ENCODE measurements around the gene GTPBP1.

The GTPBP1 gene

DNA sequence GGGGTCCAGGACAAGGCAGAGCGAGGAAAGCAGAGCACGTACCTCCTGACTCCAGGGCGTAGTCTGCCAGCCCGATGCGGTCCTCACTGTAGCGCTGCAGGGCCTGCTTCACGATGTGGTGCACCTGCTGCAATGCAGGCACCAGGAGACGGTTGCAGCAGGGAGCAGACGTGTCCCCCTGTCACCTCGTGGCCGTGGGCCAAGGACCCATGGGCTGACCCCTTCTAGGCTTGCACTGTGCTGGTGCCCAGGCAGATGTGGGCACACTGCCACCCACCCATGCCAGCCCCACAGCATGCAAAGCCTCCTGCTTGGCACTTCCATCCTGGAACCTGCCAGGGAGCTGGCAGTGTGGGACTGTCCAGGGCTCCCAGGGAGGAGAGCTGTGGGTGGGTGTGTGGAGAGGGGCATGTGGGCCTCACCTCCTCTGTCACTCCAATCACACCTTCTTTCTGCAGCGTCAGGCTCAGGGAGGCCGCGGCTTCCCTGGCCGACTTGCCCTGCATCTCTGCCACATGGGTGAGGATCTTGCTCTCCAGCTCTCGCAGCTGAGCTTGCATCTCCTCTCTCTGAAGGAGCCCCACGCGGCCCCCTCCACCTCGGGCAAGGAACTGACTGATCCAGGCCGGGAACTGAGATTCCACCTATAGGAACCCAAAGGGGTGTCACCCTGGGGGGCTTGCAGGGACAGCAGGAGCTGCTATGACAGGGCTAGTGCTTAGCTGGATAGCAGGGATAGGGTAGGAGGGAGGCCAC is 33.7 kb downstream of the GTPBP1 start:
- no peak for DNase-seq (ENCODE audit: extremely low read depth in 1 of 2, low read depth in 1 of 2)

DNA sequence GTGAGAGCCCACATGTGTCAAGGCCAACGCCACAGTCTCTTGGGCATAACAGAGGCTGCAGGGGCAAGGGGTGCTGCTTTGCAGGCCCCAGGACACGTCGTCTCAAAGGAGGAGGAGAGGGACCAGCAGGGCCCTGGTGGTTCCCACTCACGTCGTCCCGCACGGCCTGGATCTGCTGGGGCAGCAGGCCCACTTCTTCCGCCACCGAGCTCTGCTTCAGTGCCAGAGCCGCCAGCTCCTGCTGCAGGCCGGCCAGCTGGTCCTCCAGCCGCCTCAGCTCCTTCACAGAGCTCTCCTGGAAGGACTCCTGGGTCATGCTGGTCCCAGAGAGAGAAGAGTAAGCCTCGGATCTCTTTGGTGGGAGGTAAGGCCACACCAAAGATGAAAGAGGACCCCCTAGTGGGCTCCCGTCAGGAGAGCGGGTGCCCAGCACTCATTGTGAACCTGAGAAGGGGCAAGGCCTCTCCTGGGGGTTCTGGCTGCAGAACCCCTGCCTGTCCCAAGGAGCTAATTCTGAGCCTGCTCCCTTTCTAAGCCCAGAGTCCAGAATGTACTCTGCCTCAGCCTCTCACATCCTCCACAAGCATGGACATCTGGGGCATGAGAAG is 34.5 kb downstream of the GTPBP1 start:
- DNase-seq (ENCODE audit: extremely low read depth in 1 of 2, low read depth in 1 of 2) = no peak

DNA sequence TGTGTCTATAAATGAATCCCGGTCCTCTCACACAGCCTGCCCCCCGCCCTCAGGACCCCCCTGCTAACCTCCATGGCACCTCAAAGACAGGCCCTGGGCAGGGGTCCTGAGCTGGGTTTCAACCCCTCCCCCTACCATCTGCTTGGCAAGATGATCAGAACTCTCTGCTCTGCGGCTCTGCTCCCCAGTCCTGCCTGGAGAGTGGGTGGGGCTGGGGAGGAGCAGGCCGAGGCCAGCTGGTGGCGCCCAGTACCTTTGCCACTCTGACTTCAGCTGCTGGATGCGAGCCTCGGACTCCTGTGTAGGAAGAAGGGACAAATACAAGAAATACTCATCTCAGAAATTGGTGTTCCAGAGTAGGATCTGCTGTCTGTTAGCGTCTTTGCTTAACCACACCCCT is 35.0 kb downstream of the GTPBP1 start:
- no peak for DNase-seq (ENCODE audit: extremely low read depth in 1 of 2, low read depth in 1 of 2)

DNA sequence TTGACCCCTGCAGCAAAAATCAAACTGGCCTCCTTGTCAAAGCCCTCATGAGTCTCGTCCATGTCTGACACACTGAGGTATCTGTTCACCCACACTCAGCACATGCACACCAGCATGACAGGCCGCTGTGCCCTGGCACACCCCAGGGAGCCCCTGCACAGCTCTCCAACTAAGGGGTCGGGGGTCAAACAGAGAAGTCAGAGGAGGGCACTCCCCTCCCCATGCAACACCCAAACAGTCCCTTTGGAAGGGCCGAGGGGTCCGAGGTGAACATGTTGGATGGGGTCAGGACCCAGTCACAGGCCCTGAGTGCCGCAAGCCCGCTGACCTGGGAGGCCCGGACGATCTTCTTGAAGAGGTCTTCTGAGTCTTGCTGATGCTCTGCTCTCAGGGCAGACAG is 35.4 kb downstream of the GTPBP1 start:
- DNase-seq (ENCODE audit: extremely low read depth in 1 of 2, low read depth in 1 of 2) = no peak

DNA sequence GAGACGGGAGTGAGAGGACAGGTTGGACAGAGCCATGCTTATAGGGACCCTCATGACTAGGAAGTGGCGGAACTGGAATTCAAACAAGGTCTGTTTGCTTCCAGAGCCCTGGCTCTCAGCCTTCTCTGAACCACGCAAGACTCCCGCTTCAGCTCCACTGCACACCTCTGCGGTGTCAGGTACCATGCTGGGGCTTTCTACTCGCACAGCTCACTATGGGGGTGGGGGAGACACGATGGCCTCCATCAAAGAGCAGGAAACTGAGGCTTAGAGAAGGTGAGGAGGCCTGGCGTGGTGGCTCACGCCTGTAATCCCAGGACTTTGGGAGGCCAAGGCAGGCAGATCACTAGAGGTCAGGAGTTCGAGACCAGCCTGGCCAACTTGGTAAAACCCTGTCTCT is 35.8 kb downstream of the GTPBP1 start:
- DNase-seq (ENCODE audit: extremely low read depth in 1 of 2, low read depth in 1 of 2) = no peak

DNA sequence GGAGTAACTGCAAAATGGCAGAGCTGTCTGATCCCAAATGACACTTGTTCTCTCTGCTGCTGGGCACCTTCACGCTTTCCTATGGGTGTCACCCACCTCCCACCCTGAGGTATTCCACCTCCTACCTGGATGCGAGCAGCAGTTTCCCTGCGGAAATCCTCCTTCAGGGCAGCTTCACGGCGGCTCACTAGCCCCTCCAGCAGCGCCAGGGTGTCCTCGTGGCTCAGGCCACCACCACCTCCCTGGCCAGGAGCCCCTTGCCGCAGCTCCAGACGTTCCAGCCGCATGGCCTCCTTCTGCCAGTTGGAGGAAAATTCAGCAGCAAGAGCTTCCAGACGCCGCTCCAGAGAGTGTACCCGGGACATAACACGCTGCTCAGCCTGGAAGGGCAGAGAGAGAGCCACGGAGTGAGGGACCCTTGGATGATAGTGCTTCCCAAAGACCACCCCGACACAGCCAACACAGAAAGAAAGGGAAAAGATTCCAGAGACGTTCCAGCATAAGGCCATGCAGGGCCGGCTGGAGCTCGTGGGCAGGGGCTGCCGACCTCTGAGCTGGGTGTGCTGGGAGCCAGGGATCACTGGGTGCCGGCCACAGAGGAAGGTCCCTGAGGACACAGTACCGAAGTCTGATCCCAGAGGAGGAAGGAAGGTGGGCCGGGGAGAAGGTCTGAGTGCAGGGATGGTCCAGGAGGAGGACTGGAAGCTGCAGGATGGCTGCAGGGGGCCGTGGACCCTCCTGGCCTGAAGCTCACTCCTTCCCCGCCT is 36.6 kb downstream of the GTPBP1 start:
- no peak for DNase-seq (ENCODE audit: extremely low read depth in 1 of 2, low read depth in 1 of 2)

DNA sequence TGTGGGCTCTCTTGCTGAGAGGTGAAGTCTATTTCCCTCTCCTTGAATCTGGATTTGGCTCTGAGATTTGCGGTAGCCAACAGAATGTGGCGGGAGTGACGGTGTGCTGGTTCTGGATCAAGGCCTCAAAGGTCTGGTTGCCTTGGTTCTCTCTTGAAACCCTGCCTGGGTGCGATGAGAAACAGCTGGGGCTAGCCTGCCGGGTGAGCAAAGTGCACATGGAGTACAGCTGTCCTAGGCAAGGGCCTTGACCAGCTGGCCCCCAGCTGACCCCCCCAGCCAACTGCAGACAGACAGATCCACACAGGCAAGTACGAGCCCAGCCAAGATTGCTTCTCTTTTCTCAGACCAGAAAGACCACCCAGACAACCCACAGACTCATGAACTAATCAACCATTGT is 39.2 kb downstream of the GTPBP1 start:
- DNase-seq (ENCODE audit: extremely low read depth in 1 of 2, low read depth in 1 of 2) = no peak

DNA sequence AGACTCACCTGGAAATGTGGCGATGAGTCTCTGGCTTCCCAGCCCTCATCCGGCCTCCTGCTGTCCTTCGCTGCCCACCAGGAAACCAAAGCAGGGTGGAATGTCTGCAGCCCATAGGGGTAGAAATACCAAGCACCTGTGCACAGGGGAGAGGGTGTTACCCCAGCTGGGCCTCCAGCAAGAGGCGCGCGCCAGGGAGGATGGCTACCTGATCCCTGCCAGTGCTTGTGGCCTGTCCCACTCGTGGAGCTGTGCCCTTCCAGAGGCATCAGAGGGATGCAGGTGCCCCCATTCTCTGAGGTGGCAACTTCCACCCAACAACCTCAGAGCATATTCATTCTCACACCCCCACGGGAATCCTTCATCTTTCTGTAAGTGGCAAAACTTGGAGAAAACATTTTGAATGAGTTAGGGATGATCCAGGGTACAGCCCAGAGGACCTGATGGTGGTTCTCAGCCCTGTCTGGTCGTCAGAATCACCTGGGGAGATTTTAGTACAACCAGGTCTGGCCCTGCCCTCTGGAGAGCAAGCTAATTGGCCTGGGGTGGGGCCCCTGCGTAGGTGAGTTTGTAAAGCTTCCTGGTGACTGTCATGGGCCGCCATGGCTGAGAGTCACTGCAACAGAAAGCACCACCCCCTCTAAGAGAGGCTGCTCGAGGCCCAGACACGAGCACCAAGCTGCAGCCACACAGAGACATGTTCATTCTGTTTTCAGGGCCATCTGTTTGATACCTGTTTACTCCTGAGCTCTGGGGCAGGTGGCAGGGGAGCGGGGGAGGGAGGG is 40.1 kb downstream of the GTPBP1 start:
- no peak for DNase-seq (ENCODE audit: extremely low read depth in 1 of 2, low read depth in 1 of 2)

DNA sequence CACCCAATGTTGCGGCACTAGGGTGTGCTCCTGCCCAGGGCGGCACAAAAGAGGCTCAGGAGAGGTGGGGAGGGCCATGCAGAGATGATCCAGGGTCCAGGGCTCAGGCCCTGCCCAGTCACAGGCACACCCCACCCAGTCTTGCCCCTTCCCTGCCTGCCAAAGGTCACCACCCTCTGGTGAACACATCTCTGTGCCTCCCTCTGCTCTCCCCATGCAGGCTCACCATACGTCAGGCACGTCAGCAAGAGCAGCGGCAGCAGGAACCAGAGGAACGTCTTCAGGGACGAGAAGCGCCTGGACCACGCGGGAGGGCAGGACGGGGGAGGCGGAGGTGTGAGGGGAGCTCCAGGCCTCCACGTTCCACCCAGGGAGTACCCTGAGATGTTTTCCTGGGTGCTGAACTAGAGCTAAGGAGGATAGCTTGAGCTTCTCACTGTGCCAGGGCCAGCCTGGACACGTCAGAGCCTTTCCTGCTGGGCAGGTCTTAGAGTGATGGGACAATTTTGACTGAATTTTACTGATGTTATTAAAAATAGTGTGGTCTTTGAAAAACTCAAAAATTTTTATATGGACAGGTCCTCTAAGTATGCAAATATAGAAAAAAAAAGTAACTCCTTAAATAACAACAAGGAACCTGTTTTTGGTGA is 42.9 kb downstream of the GTPBP1 start:
- no peak for DNase-seq (ENCODE audit: extremely low read depth in 1 of 2, low read depth in 1 of 2)

DNA sequence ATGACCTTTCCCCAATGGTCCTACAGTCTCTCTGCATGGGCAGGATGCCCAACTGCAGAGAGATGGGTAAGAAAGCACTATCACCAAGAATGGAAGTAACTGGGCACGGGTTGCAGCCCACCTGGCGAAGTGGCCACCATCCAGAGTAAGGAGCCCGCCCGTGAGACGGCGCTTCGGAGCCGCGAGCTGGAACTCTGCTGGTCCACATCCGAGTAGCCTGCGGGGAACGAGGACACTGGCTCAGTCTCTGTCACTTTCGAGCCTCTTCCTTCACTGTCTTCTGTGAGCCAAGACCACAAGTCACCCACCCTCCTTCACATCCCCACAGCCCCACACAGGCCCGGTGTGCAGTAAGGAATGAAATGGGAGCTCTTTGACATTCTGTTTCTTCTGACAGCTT is 44.4 kb downstream of the GTPBP1 start:
- DNase-seq (ENCODE audit: extremely low read depth in 1 of 2, low read depth in 1 of 2) = no peak

DNA sequence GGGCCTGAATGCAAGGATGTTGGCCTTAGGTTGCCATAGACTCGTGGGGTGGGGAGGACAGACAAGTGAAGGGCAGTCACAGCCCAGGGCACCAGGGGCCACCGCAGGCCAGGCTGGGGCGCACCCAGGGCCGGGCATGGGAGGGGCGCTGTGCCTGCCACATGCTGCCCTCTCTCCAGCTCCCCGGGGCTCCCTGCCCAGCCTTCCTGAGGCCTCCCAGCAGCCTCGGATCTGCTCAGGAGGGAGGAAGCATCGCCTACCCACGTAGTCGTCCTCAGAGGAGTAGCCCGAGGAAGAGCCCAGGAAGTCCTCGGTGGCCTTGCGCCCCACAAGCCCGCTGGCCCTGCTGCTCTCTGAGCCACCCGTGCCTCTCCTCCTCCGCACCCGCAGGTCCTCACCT is 44.9 kb downstream of the GTPBP1 start:
- no peak for DNase-seq (ENCODE audit: extremely low read depth in 1 of 2, low read depth in 1 of 2)

DNA sequence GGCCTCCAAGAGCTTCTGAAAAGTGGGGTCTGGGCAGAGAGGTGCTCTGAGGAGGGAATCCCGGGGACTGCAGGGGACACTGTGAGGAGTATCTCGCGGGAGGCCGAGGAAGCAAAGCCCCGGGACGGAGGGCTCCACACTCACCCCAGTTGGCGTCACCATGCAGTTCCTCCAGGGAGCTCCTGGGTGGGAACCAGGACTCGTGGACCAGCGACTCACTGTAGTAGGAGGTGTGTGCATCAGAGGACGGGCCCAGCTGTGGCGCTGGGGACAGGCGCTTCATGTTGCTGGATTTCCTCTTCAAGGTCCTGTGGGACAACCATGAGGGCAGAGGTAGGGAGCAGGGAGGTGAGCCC is 45.3 kb downstream of the GTPBP1 start:
- DNase-seq (ENCODE audit: extremely low read depth in 1 of 2, low read depth in 1 of 2) = no peak

DNA sequence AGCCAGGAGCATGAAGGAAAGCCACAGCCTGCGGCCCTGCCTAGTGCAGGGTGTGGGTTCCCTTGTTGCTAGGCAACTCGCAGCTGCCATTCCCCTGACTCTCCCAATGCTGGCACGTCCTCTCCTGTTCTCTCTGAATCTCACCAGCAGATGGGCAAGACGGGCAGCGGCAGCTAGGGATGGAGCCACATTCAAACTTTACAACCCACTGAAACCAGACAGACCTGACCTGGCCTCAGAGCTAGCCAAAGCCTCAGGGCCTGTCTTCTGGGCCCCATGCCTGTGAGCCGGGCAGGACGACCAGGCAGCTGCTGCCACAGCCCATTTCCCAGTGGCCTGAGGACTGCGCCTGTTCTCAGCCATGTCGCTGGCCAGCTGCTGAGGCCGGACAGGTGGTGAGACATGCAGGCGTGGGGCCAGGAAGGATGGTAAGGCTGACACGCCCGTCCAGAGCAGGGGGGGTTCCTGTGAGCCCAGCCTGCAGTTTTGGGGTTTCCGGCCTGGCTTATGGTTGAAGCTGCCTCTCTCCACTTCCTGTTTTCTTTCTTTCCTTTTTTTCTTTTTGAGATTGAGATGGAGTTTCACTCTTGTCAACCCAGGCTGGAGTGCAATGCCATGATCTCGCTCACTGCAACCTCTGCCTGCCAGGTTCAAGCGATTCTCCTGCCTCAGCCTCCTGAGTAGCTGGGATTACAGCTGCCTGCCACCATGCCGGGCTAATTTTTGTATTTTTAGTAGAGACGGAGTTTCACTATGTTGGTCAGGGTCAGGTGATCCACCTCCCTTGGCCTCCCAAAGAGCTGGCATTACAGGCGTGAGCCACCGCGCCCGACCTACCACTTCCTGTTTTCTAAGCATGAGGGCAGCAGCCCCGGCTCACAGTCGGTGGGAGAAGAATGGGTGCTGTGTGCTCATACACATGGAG is 45.9 kb downstream of the GTPBP1 start:
- DNase-seq (ENCODE audit: extremely low read depth in 1 of 2, low read depth in 1 of 2) = peak in 1 of 2 donors; percentile 56

DNA sequence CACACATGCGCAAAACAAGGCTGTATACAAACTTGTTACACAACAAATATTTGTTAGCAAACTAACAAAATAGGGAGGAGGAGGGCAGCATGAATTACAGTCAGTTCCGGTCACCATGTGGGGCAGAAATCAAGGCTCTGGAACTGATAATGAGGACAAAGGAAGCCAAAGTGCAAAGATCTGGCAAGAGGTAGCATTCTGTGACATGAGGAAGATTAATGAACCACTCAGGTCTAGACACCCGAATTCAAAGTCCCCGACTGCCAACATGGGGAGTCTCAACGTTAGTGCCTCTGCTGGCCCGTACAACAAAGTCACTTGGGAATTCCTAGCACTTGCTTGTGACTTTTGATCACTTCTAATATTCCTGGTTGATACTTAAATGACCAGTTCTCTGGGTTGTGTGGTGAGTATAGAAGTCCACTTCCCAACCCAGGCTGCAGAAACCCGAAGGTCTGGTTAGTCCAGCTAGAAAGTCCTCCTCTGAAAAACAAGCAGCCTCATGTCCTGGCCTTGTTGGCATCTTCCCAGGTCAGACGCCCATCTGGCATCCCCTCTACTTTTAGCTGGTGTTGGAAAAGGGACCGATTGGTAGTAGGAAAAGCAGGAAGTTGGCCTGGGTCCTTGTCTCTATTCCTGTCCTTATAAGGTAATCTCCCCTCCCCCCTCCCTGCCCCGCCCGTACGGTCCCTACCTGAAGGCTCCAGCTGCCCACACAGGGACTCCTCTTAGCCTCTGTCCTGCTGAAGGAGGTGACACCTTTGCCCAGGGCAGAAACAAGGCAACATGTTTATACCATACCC is 48.4 kb downstream of the GTPBP1 start:
- no peak for DNase-seq (ENCODE audit: extremely low read depth in 1 of 2, low read depth in 1 of 2)

DNA sequence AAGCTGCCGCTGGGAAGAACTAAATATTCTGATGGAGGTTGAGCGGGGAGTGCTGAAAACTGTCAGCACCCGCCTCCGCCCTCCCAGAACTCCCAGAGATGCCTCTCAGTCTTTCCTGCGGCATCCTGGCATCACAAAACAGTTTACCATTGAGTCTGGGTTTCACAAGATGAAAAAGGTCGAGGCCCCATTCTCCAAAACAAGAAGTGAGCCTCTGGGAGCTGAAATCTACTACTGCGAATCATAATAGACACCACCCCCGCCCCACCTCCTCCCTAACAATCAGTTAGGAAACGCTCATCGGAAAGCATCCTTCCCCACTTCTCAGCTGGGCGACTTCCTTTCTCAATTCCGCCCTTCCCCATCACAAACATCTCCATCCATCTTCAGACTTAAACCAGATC is 49.0 kb downstream of the GTPBP1 start:
- DNase-seq (ENCODE audit: extremely low read depth in 1 of 2, low read depth in 1 of 2) = no peak

DNA sequence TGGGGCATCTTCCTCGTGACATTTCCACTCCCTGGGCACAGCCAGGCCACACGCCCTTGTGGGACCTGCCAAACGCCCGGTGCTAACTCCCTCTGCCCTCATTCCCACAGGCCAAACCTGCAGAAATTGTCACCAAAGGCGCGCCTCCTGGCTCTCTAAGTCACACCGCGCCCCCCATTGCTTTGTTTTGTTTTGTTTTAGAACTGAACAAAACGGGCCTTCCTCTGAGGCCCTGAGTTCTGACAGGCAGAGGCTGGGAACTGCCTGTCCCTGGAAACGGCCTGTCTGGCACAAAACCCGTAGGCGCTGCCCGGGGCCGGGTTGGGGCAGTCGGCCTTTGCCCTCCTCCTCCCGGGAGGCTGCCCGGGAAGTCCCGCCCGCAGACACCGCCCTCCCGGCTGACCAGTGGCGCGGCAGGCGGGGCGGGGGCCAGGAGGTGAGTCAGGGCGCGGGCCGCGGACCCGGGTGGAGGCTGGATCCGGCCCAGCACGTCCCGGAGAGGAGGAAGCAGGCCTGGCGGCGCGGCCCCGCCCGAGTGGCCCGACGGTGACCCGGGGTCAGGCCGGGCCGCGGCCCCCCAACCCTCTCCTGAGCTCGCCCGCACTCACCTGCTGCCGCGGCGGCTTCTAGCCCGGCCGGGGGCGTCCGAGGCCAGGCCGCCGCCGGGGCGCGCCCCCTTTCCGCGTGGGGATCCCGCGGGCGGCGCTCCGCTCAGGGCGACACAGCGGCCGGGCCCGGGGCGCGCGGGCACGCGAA is 49.6 kb downstream of the GTPBP1 start:
- peak in 1 of 2 donors; percentile 35 for DNase-seq (ENCODE audit: extremely low read depth in 1 of 2, low read depth in 1 of 2)

DNA sequence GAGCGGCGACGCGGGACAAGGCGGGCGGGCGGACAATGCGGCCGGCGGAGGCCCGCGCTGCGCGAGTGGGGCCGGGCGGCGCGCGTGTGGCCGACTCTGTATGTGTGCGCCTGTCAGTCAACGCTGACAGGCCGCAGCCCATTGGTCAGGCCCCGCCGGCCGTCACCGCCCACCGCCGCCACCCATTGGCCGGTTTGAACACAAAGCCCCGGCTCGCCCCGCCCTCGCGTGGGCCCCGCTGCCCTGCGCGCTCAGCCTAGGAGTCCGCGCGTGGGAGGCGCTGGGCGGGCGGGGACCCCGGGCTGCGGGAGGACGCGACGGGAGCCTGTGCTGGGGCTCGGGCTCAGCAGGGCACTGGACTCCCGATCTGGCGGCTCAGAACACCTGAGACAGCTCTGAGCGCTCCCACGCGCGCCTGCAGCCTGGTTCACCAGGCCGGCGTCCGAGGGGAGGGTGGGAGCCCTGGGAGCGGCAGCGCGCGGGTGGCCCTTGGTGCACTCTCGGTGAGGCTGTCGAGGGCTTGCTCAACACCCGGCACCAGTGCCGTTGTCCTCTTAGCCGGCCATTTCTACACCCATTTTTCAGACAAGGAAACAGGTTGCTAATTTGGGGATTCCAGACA is 50.3 kb downstream of the GTPBP1 start, which contains the start of gene SUN2:
SUN2 (minus strand) TSS at position 88 of the 622 bp plus-strand sequence. CDS start 3,370 bp downstream, outside the sequence.
- peak; percentile 85 to 94 for DNase-seq (ENCODE audit: extremely low read depth in 1 of 2, low read depth in 1 of 2)

Measured in activated CD8-positive, alpha-beta memory T cell treated with anti-CD3 and anti-CD28 coated beads for 1 hour (primary cell).